Kidney tubule cell (primary cell): ENCODE results near the gene EPN2.

ENCODE experiments used
- DNase-seq: peaks from one replicate; pipeline ENCODE4 v3.0.0-alpha.2; 2018; ENCODE audit warnings: low spot score

Gene EPN2

DNA sequence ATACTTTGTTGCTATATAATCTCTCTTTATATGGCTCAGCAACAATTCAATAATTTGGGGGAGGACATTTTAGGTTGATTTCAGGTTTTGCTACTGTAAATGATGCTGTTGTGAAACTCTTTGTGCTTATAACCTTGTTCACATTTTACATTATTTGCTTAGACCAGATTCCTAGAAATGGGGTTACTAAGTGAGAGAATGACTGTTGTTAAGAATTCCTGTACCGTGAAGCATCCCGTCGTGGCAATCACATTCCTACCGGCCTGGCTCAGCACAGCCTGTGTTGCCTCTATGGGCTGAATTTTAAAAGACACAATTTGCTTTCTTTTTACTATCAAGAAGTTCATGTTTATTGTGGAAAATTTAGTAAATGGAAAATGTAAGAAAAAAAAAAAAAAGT, 94.0 kb downstream of the EPN2 start:
- DNase-seq = peak; percentile 86

- DNase-seq = no peak
Observed at GRCh38 chr17:19331543-19332245, 94.5 kb downstream of the EPN2 start.

DNA sequence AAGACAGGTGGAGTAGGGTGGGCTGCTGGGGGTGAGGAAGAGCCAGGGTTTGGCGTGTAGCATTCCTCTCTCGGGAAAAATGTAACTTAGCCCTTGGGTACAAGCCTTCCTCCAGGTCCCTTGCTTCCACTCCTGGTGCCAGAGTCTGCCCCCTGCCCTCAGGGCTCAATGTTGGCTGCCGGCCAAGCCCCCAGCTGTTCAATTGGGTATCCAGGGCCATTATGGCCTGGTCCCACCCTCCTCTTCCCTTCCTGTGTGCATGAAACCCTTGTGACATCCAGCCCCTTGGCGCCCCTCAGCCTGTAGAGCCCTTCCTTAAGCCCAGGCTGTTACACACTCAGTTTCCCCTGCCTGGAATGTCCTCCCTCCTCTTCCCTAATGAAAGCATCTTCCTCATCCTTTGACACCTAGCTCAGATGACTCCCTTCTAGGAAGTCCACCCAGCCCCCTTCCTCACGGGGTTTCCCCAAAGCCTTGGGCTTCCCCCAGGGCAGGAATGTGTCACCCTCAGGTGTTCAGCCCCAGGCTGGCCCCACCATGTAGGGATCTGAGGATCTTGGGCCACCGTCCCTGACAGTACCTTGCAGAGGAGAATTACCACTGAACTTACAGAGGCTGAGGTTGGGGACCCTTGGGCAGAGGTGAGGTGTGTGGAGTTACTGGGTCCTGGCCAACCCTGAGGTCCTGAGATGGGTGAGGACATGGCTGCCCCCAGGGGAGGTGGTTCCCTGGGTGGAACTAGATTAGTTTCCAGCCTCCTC, 95.4 kb downstream of the EPN2 start:
- DNase-seq = peak; percentile 88

GRCh38 chr17:19333132-19333440, 95.9 kb downstream of the EPN2 start:
- DNase-seq = no peak

DNA sequence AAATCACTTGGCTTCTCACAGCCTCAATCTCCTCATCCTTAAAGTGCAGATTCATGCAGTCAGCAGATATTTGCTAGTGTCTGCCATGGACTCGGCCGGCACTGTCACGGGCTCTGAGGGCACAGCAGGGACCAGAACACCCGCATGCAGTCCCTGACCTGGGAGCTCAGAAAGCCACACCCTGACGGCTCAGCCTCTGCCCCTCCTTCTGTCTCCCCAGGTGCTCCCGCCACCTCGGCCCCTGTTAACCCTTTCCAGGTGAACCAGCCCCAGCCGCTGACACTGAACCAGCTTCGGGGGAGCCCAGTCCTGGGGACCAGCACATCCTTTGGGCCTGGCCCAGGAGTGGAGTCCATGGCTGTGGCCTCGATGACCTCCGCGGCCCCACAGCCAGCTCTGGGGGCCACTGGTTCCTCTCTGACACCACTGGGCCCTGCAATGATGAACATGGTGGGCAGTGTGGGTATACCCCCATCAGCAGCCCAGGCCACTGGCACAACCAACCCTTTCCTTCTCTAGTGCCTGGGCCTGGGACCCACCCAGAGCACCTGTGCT, 96.6 kb downstream of the EPN2 start:
- DNase-seq = no peak

DNA sequence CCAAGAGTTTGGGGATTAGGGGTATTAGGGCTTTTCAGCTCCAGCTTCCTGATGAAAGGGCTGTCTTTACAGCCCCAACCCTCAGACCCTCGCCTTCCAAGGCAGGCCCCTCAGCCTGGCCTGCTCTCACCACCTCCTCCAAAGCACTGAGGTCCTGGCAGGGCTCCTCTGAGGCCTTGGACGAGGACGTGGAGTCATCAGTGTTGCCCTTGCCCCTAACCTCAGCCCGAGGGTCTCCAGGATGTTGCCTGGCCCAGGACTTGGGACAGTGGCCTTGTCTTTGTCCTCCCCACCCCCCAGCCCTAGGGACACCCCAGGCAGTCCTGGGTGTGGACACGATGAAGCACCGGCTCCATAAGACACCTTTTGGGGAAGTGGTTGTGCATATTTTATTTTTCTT, 97.2 kb downstream of the EPN2 start:
- DNase-seq = no peak

GRCh38 chr17:19335951-19336631, 98.9 kb downstream of the EPN2 start:
- no peak for DNase-seq

GRCh38 chr17:19336938-19337711, 100.0 kb downstream of the EPN2 start:
- no peak for DNase-seq

DNA sequence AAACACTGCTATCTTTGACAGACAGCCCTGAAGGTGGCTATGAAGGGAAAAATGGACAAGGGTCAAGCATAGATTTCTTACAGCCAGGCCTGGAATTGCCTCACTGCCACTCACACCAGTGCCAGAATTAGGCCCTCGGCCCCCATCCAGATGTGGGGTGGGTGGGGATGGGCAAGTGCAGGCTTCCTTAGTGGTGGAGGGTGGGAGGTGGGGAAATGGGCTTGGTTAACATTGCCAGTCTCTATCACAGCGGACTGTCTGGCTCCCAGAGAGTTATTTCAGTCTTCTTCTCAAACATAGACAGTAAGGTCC, 100.5 kb downstream of the EPN2 start:
- no peak for DNase-seq

DNA sequence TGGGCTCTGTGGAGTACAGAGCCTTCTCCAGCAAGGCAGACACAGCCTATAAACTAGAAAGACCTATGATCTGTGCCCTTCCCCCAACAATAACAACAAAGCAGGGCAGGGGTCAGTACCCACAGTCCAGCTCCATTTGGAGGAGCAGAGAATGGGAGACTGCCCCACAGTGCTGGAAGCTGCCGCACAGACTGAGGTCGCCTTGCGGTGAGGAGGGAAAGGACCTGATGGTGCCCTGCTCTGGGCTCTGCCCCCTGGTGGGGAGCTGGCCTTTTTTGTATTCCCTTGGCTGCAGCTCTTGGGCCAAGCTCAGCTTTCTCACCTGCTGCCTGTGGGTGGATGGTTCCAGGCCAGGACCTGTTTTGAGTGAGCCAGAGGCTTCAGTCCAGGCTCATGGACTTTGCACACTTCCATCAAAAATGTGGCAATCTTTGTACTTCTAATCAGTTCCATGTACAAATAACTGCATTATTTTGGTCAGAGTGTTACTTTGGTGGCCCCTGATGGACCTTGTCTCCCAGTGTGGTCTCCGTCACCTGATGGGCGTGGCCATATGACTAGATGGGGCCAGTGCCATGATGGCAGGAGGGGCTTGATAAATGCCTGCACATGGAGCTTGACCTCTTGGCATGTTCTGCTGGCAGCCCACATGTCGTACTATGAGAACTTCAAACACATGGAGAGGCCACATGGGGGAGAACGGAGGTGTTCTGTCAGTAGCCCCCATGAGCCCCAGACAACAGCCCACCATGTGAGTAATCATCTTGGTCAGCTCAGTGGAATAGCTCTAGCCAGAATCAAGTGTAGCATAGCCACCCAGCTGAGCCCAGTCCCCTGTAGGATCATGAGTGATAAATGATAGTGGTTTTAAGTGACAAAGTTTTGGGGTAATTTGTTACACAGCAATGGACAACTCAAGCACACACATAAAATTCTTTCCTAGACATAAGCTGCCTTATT, 101.1 kb downstream of the EPN2 start:
- peak; percentile 71 for DNase-seq

- no peak for DNase-seq
Observed at GRCh38 chr17:19339341-19339815, 102.2 kb downstream of the EPN2 start.

DNA sequence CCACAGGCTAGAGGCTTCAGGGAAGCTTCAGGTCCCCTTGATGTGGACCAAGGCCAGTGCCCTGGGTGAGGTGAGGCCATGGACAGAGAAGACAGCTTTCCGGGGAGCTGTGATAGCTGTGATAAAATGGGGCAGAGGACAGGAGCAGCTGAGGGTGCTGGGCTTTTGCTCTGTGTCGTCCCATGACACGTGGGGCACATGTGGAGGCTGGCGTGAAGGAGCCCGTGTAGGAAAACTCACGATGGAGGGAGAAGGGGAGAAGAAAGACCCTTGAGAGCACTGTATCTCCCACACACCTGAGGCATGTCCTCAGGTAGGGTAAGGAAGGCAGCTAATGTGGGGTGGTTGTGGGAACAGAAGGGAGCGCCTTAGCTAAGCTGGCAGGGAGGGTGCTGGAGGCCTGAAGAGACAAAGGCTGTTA, 104.1 kb downstream of the EPN2 start:
- no peak for DNase-seq

DNA sequence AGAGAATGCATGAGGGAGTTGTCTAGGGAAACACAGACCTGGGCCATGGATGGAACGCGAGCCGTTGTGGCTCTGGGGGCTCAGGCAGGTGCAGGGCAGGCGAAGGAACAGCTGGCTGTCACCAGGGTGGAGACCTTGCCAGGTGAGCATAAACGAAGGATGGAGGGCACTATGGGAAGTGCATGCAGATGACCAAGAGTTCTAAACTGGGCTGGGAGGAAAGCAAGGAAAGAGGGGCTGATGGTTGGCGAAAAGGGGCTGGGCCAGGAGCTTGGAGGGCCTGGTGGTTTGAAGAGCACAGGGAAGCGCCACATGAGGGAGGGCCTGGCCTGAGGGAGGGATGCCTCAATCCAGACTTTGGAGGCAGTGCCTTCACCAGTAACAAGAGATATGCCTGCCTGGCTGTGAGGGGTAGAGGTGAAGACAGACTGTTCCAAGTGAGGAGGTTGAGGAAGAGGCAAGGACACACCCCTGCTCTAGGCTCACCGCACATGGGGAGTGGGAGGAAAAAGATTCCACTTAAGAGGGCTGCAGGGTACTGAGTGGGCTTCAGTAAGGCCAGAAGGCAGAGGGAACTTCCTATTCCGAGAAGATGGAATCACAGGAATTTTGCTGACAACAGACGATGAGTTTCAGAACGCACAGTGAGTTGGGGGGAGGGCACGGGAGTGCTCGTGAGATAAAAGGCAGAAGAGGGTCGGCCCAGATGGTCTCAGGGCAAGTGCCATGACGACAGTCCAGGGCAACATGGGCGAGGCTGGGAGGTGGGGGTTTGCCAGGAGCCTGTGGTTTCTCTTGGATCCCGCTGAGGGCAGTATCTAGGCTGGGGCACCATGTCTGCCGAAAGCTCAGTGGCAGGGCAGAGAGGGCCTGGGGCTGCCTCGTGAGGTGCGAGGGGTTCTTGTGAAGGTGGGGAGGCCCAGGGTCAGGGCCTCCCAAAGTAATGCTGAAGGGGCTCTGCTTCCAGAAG, 104.8 kb downstream of the EPN2 start:
- no peak for DNase-seq

DNA sequence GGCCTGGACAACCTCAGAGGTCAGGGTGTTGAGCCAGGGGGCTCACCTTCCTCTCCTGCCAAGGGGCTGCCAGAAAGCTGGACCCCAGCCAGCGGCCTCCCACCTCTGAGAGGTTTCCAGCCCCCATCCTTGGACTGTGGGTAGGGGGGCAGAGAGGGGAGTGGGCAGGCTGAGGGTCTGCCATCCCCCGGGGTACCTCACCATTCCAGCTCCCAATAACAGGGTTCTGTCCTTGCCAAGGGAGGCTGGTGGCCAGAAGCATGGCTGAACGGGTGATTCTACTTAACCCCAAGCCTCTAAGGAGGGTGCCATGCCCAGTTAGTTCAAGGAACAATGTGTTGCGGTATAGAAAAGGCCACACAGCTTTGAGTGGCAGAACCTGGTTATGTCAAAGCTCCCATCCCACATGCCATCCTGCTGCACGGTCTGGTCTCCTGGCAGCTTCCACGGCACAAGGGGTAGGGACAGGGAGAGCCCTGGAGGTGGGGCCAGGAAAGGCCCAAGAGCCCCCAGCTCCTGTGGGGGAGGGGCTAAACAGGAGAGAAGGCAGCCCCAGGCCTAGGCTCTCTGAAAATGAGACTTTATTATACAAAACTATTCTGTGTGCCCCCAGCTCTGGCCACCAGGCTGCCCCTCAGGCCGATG, 105.6 kb downstream of the EPN2 start:
- no peak for DNase-seq

DNA sequence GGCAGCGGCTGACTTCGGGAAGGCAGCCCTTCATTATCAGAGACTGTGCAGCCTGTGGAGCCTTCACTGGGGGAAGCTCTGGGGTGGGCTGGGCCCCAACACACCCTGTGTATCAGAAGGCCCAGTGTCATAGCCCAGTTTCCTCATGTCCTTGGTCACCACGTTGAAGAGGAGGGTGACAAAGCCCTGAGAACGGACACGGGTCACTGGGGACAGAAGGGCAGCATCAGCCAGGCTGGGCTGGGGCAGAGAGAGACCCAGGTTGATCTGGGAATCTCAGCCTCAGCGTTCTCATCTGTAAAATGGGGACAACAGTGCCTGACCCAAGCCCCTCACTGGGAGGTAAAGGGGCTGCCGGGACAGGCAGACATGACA, 106.1 kb downstream of the EPN2 start:
- no peak for DNase-seq

- DNase-seq = no peak
Observed at GRCh38 chr17:19343671-19344151, 106.5 kb downstream of the EPN2 start.

DNA sequence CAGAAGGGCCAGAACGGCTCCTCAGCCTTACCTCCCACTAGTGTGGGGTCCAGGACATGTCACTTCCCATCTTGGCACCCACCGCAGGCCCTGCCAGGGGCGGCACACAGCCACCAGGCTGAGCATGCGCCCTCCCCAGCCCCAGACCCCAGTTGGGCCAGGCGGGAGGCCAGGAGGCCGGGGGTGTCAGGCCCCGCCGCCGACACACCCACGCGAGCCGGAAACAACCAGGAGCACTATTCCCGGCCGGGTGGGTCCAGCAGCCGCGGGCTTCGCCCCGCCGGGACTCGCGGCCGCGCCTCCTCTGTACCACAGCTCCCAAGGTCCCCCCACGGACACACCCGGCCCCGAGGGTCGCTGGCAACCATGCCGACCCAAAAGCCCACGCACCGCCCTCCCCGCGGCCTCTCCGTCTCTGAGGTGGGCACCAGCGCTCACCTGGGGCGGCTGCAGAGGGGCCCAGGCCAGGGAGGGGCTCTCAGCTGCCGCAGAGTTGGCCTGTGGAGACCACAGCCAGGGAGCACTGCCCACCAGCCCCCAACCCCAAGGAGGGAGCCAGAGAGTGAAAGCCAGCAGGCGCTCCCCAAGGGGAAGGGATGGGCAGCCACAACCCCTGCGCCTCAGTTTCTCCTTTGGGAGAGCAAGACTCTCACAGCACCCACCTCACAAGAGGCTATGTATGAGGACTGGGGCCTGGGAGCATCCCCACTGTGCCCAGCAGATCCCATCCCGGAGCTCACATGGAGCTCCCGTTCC, 107.3 kb downstream of the EPN2 start:
- DNase-seq = no peak

- no peak for DNase-seq
Observed at GRCh38 chr17:19345067-19345460, 107.9 kb downstream of the EPN2 start.
